ENCODE data around the gene IFNE. TPM values are rescaled to one million over a fixed set of nuclear protein-coding genes. Genes with fewer than 3 reads are reported as not detected.

The IFNE gene
- total and polyA plus RNA-seq, 4 donors = not detected

DNA sequence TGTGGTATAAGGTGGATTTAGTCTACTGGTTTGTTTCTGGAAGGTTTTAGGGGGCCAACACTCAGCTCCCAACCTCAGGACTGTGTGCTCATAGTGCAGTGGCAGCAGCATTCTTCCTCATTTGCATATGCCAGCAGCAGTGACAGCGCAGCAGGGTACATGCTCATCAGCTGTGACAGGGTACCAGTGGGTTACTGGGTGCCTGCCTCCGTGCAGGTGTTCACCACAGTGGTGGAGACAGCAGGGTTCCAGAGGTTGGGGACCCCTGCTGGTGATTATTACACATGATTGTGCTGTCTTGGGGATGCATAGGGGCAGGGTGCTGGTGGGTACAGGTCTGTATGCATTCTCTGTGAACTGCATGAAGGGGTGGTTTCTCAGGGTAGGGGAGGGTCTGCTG is 45.5 kb upstream of the IFNE start:
- H3K4me3 ChIP-seq (ENCODE audit: low read depth in 1 of 3, low read length in 3 of 3) = no peak overlapping the region
- no peaks in the 10 kb centered on the region for H3K4me1 ChIP-seq (ENCODE audit: control insufficient read depth in 4 of 4, insufficient read depth in 4 of 4, low read length in 3 of 4)
- no peak overlapping the region for H3K9ac ChIP-seq (ENCODE audit: low read depth in 1 of 2, low read length in 2 of 2)
- H3K27me3 ChIP-seq (ENCODE audit: control insufficient read depth in 4 of 4, insufficient read depth in 4 of 4, low read length in 3 of 4) = no peaks in the 10 kb centered on the region
- no peak overlapping the region for H3K27ac ChIP-seq (ENCODE audit: low read depth in 1 of 2, low read length in 2 of 2)
- DNase-seq (ENCODE audit: low spot score) = no peak
- 80% methylated on average over 2 of the region's 2 CpGs for WGBS
- no peak for TF ChIP-seq NR2F2 (IDR thresholded peaks at IDR 0.05)
- no peaks in the 10 kb centered on the region for H3K36me3 ChIP-seq (ENCODE audit: control insufficient read depth in 4 of 4, insufficient read depth in 3 of 4, low read depth in 1 of 4, low read length in 3 of 4)
- H3K9me3 ChIP-seq (ENCODE audit: control insufficient read depth in 4 of 4, low read length in 3 of 4) = no peaks in the 10 kb centered on the region

DNA sequence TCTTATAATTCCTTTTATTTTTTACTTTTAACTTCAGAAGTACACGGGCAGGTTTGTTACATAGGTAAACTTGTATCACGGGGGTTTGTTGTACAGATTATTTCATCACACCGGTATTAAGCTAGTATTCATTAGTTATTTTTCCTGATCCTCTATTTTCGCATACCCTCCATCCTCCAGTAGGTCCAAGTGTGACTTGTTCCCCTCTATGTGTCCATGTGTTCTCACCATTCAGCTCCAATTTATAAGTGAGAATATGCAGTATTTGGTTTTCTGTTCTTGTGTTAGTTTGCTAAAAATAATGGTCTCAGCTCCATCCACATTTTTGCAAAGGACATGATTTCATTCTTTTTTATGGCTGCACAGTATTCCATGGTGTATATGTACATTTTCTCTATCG is 43.1 kb upstream of the IFNE start:
- Histone ChIP-seq H3K36me3 (ENCODE audit: control insufficient read depth in 4 of 4, insufficient read depth in 3 of 4, low read depth in 1 of 4, low read length in 3 of 4) (no peaks in the 10 kb centered on the region), H3K9me3 (ENCODE audit: control insufficient read depth in 4 of 4, low read length in 3 of 4) (no peaks in the 10 kb centered on the region), H3K27me3 (ENCODE audit: control insufficient read depth in 4 of 4, insufficient read depth in 4 of 4, low read length in 3 of 4) (no peaks in the 10 kb centered on the region), H3K4me1 (ENCODE audit: control insufficient read depth in 4 of 4, insufficient read depth in 4 of 4, low read length in 3 of 4) (no peaks in the 10 kb centered on the region), H3K9ac (ENCODE audit: low read depth in 1 of 2, low read length in 2 of 2) (no peak overlapping the region), H3K4me3 (ENCODE audit: low read depth in 1 of 3, low read length in 3 of 3) (no peak overlapping the region), H3K27ac (ENCODE audit: low read depth in 1 of 2, low read length in 2 of 2) (no peak overlapping the region)
- DNase-seq (ENCODE audit: low spot score) = no peak
- TF ChIP-seq, protein P1, sequence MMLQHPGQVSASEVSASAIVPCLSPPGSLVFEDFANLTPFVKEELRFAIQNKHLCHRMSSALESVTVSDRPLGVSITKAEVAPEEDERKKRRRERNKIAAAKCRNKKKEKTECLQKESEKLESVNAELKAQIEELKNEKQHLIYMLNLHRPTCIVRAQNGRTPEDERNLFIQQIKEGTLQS (IDR thresholded peaks at IDR 0.05) = no peak
- TF ChIP-seq HNF4A (conservative IDR thresholded peaks at IDR 0.05) (no peak), TAF1 (conservative IDR thresholded peaks at IDR 0.05) (no peak), GABPA (IDR thresholded peaks at IDR 0.05 in 1 of 2, conservative IDR thresholded peaks at IDR 0.05 in 1 of 2) (no peak), JUND (IDR thresholded peaks at IDR 0.05) (no peak), HNF4G (IDR thresholded peaks at IDR 0.05) (no peak), EGR1 (IDR thresholded peaks at IDR 0.05; ENCODE audit: low read depth in 2 of 2) (no peak), RAD21 (IDR thresholded peaks at IDR 0.05) (no peak), SP1 (IDR thresholded peaks at IDR 0.05) (no peak)
- TF ChIP-seq, protein P2, sequence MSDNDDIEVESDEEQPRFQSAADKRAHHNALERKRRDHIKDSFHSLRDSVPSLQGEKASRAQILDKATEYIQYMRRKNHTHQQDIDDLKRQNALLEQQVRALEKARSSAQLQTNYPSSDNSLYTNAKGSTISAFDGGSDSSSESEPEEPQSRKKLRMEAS (IDR thresholded peaks at IDR 0.05) = no peak
- TF ChIP-seq, protein P3, sequence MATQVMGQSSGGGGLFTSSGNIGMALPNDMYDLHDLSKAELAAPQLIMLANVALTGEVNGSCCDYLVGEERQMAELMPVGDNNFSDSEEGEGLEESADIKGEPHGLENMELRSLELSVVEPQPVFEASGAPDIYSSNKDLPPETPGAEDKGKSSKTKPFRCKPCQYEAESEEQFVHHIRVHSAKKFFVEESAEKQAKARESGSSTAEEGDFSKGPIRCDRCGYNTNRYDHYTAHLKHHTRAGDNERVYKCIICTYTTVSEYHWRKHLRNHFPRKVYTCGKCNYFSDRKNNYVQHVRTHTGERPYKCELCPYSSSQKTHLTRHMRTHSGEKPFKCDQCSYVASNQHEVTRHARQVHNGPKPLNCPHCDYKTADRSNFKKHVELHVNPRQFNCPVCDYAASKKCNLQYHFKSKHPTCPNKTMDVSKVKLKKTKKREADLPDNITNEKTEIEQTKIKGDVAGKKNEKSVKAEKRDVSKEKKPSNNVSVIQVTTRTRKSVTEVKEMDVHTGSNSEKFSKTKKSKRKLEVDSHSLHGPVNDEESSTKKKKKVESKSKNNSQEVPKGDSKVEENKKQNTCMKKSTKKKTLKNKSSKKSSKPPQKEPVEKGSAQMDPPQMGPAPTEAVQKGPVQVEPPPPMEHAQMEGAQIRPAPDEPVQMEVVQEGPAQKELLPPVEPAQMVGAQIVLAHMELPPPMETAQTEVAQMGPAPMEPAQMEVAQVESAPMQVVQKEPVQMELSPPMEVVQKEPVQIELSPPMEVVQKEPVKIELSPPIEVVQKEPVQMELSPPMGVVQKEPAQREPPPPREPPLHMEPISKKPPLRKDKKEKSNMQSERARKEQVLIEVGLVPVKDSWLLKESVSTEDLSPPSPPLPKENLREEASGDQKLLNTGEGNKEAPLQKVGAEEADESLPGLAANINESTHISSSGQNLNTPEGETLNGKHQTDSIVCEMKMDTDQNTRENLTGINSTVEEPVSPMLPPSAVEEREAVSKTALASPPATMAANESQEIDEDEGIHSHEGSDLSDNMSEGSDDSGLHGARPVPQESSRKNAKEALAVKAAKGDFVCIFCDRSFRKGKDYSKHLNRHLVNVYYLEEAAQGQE (IDR thresholded peaks at IDR 0.05) = no peak
- TF ChIP-seq, protein P4, sequence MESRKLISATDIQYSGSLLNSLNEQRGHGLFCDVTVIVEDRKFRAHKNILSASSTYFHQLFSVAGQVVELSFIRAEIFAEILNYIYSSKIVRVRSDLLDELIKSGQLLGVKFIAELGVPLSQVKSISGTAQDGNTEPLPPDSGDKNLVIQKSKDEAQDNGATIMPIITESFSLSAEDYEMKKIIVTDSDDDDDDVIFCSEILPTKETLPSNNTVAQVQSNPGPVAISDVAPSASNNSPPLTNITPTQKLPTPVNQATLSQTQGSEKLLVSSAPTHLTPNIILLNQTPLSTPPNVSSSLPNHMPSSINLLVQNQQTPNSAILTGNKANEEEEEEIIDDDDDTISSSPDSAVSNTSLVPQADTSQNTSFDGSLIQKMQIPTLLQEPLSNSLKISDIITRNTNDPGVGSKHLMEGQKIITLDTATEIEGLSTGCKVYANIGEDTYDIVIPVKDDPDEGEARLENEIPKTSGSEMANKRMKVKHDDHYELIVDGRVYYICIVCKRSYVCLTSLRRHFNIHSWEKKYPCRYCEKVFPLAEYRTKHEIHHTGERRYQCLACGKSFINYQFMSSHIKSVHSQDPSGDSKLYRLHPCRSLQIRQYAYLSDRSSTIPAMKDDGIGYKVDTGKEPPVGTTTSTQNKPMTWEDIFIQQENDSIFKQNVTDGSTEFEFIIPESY (IDR thresholded peaks at IDR 0.05) = no peak
- TF ChIP-seq, protein P5, sequence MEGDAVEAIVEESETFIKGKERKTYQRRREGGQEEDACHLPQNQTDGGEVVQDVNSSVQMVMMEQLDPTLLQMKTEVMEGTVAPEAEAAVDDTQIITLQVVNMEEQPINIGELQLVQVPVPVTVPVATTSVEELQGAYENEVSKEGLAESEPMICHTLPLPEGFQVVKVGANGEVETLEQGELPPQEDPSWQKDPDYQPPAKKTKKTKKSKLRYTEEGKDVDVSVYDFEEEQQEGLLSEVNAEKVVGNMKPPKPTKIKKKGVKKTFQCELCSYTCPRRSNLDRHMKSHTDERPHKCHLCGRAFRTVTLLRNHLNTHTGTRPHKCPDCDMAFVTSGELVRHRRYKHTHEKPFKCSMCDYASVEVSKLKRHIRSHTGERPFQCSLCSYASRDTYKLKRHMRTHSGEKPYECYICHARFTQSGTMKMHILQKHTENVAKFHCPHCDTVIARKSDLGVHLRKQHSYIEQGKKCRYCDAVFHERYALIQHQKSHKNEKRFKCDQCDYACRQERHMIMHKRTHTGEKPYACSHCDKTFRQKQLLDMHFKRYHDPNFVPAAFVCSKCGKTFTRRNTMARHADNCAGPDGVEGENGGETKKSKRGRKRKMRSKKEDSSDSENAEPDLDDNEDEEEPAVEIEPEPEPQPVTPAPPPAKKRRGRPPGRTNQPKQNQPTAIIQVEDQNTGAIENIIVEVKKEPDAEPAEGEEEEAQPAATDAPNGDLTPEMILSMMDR (IDR thresholded peaks at IDR 0.05; ENCODE audit: low read depth, low read length, missing input control) = no peak
- WGBS = 83% methylated on average over 5 of the region's 5 CpGs

Data from liver (tissue), 9 donors.